Brain microvascular endothelial cell (primary cell): ENCODE results near the gene MDGA2.
A peak's percentile ranks its signal among the peaks of the same experiment; 100 is the strongest.
"Not testable (repeated sequence)": the region's sequence is repeated elsewhere in the genome, so short reads cannot be mapped to it uniquely, and the experiment has no call there.

Experiments
- DNase-seq: peaks from one replicate; pipeline ENCODE4 v3.0.0-alpha.2; 2020
- H3K27ac ChIP-seq: fragments of 250-450 bp; sonication (Bioruptor Pico); 2 replicates; pipeline ENCODE4 v1.5.1; 2020; ENCODE audit warnings: mild to moderate bottlenecking, moderate library complexity
- H3K27me3 ChIP-seq: fragments of 250-450 bp; sonication (Bioruptor Pico); replicated peaks from 2 replicates; pipeline ENCODE4 v1.5.1; 2020; ENCODE audit warnings: mild to moderate bottlenecking
- H3K36me3 ChIP-seq: fragments of 250-450 bp; sonication (Bioruptor Pico); replicated peaks from 2 replicates; pipeline ENCODE4 v1.5.1; 2020; ENCODE audit warnings: mild to moderate bottlenecking
- H3K4me3 ChIP-seq: 2 replicates; pipeline ENCODE4 v1.5.1; 2011; ENCODE audit warnings: low read depth, mild to moderate bottlenecking, control low read depth, low read length, moderate library complexity
- in situ Hi-C: cut with HindIII; loops from 2 replicates; pipeline ENCODE4 v1.10.0; 2017; ENCODE audit warnings: low sequenced_read_pairs, low pct_ligation_motif_present
- TF ChIP-seq, protein P1 (sequence below): IDR thresholded peaks from 2 replicates; pipeline ENCODE4 v1.5.1; 2011; ENCODE audit warnings: low read depth, mild to moderate bottlenecking, moderate library complexity, low read length, control low read depth, inconsistent platforms; ENCODE audit errors: missing control alignments

Gene MDGA2

DNA sequence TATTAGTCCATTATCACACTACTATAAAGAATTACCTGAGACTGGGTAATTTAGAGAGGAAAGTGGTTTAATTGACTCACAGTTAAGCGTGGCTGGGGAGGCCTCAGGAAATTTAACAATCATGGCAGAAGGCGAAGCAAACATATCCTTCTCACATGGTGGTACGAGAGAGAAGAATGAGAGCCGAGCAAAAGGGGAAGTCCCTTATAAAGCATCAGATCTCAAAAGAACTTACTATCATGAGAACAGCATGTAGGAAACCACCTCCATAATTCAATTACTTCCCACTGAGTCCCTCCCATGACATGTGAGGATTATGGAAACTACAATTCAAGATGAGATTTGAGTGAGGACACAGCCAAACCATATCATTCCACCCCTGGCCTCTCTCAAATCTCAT, 422.6 kb downstream of the MDGA2 start:
- Histone ChIP-seq H3K36me3 (no peaks in the 10 kb centered on the region), H3K27ac (no peak overlapping the region), H3K27me3 (no peaks in the 10 kb centered on the region), H3K4me3 (no peak overlapping the region)
- DNase-seq = no peak
- TF ChIP-seq, protein P1, sequence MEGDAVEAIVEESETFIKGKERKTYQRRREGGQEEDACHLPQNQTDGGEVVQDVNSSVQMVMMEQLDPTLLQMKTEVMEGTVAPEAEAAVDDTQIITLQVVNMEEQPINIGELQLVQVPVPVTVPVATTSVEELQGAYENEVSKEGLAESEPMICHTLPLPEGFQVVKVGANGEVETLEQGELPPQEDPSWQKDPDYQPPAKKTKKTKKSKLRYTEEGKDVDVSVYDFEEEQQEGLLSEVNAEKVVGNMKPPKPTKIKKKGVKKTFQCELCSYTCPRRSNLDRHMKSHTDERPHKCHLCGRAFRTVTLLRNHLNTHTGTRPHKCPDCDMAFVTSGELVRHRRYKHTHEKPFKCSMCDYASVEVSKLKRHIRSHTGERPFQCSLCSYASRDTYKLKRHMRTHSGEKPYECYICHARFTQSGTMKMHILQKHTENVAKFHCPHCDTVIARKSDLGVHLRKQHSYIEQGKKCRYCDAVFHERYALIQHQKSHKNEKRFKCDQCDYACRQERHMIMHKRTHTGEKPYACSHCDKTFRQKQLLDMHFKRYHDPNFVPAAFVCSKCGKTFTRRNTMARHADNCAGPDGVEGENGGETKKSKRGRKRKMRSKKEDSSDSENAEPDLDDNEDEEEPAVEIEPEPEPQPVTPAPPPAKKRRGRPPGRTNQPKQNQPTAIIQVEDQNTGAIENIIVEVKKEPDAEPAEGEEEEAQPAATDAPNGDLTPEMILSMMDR = no peak
- in situ Hi-C loops = no loop called here

DNA sequence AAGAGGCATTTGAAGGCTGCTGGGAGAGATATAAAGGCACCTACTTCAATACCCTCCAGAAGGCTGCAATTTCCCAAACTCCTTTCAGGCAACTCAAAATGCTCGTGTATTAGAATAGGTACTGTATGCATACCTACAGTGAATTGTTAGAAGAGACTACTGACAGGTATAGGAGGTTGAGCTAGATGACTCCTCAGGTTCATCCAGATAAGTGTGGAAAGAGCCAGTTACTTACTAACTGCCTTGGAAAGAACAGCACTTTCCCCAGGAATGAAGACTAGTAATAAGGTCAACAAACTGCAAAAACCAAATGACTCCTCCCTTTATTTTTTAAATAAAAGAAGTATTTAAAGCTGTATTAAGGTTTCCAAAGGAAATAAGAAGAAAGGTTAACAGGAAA, 429.0 kb downstream of the MDGA2 start:
- DNase-seq = no peak
- H3K36me3 ChIP-seq = no peaks in the 10 kb centered on the region
- H3K27ac ChIP-seq = no peak overlapping the region
- TF ChIP-seq, protein P1 = no peak
- H3K27me3 ChIP-seq = no peaks in the 10 kb centered on the region
- in situ Hi-C loops = no loop called here
- no peak overlapping the region for H3K4me3 ChIP-seq

DNA sequence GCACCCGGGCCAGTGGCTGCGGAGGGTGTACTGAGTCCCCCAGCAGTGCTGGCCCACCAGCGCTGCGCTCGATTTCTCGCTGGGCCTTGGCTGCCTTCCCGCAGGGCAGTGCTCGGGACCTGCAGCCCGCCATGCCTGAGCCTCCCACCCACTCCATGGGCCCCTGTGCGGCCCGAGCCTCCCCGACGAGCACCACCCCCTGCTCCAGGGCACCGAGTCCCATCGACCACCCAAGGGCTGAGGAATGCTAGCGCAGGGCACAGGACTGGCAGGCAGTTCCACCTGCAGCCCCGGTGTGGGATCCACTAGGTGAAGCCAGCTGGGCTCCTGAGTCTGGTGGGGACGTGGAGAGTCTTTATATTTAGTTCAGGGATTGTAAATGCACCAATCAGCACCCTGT, 432.8 kb downstream of the MDGA2 start:
- DNase-seq, in situ Hi-C loops, H3K27ac ChIP-seq, H3K27me3 ChIP-seq, H3K4me3 ChIP-seq, H3K36me3 ChIP-seq: not testable (repeated sequence)

DNA sequence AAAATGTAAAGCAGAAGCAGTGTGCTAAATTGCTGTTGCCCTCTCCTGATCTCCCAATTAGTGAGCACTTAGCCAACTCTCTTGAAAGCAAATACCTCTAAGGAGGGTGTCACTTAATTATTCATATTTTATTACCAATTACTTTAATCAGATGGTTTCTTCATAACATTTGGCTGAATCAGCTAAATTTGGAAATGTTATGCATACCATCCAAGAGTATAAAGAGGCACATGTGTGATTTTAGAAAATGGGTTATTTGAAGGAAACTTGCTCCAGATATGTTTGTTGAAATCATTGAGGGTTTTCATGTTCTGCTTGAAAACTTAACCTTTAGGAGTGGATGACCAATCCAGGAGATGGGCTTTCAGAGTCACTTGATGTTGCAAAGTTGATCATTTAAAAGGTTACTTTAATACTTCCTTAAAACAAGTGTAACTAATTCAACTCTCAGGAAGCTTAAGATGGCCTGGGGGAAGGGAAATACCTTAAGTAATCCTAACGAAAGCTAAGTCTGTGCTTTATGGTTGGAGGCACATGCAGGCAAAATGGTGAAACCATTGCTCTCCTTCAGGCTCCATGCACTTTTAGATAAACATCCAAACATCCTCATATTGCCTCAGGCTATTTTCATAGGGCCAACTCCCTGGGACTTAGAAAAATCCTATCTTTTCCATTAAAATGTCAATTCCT, 434.5 kb downstream of the MDGA2 start:
- Histone ChIP-seq H3K27ac (no peak overlapping the region), H3K4me3 (no peak overlapping the region), H3K36me3 (no peaks in the 10 kb centered on the region), H3K27me3 (no peaks in the 10 kb centered on the region)
- no peak for DNase-seq
- TF ChIP-seq, protein P1 = no peak
- in situ Hi-C loops = no loop called here

DNA sequence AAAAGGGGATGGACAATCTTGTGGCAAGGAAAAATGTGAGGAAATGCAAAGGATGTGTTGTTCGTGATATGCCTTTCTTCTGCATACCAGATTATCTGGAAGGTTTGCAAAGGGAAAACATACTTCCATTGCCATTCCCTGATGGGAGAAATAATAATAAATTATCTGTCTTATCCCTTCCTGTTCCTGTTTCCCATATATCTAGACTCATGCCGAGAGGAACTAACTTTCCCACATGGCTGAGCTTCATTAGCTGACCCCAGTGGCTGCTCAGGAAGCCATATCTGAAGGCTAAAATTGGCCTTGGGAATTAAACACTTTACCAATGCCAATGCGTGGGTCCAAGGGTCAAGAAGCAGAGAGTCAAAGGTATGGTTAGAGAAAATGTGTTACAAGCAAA, 439.8 kb downstream of the MDGA2 start:
- H3K36me3 ChIP-seq = no peaks in the 10 kb centered on the region
- no peak for DNase-seq
- H3K27ac ChIP-seq = no peak overlapping the region
- no peaks in the 10 kb centered on the region for H3K27me3 ChIP-seq
- TF ChIP-seq, protein P1 = no peak
- in situ Hi-C loops = no loop called here
- no peak overlapping the region for H3K4me3 ChIP-seq

DNA sequence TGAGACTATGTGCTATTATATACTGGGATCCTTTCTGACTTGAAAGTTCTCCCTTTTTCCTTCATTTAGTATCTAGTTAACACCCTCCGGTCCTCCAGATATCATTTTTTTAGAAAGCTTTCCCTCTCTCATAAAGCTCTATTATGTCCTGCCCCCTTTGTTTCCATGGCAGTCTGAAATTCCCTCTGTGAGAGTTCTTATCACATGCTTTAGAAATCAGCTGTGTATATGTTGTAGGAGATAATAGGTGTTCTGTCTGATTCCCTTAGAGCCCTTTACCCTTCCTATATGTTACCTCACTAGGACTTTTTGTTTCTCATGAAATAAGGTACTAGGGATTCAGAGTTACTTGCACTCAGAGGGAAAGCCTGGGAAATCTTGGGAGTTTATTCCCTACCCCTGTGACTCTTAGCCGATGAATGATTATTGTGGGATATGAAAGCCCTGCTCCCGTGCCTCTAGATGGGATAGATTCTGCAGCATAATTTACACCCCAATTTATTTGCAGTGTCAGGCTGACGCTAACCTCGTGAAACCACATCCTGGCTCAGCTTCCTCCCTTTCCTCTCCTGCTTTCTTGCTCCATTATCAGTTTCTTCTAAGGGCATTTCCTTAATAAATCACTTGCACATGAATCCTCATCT, 448.4 kb downstream of the MDGA2 start:
- Histone ChIP-seq H3K4me3 (no peak overlapping the region), H3K27ac (no peak overlapping the region), H3K27me3 (no peaks in the 10 kb centered on the region), H3K36me3 (no peaks in the 10 kb centered on the region)
- TF ChIP-seq, protein P1 = no peak
- in situ Hi-C loops = no loop called here
- peak; percentile 12 for DNase-seq
